GM12892 (cell line): ENCODE data around the gene DHRS11. TPM values are rescaled to one million over a fixed set of nuclear protein-coding genes. Genes with fewer than 3 reads are reported as not detected.

Experiments used
- DNase-seq: peaks from one replicate; pipeline ENCODE4 v3.0.0; 2011; ENCODE audit not compliant: insufficient read length
- FAIRE-seq: peaks from 2 replicates; lab custom pipeline; 2011; peaks lifted over from hg19 to GRCh38; lab: Jason Lieb, UNC
- POLR2A ChIP-seq: IDR thresholded peaks from 2 replicates; pipeline ENCODE4 v1.6.1; 2011; ENCODE audit warnings: low read depth, low read length, control low read depth
- POLR2AphosphoS5 ChIP-seq: IDR thresholded peaks from 2 replicates; pipeline ENCODE4 v1.6.1; 2011; ENCODE audit warnings: low read depth, low read length, control low read depth
- TAF1 ChIP-seq: IDR thresholded peaks from 2 replicates; pipeline ENCODE4 v1.6.1; 2011; ENCODE audit warnings: low read depth, mild to moderate bottlenecking, control low read depth, low read length, borderline replicate concordance
- polyA plus RNA-seq: library from polyadenylated mRNA; unstranded; fragments of >200 nt; gene quantifications from one replicate; pipeline ENCODE4 v1.2.1, GENCODE V29; 2012; ENCODE audit warnings: missing spikeins, inconsistent platforms; ENCODE audit not compliant: missing spikeins

The DHRS11 gene
- 12.4 TPM for polyA plus RNA-seq

GRCh38 chr17:36591434-36592315, at the start of gene DHRS11:
DHRS11 (plus strand) TSS chr17:36591879; CDS start chr17:36592010, 131 bp downstream.
- TF ChIP-seq POLR2A, result peak; percentile 58
- TF ChIP-seq POLR2AphosphoS5, result peak; percentile 62; the same call in 1 of the 2 replicates
- no peak for TF ChIP-seq TAF1
- FAIRE-seq, result no peak
- DNase-seq, result peak; percentile 97

- no peak for TF ChIP-seq POLR2A
- no peak for TF ChIP-seq POLR2AphosphoS5
- no peak for TF ChIP-seq TAF1
- FAIRE-seq, result no peak
- no peak for DNase-seq
Measured at GRCh38 chr17:36542755-36543154, 48.9 kb upstream of the DHRS11 start.

DNA sequence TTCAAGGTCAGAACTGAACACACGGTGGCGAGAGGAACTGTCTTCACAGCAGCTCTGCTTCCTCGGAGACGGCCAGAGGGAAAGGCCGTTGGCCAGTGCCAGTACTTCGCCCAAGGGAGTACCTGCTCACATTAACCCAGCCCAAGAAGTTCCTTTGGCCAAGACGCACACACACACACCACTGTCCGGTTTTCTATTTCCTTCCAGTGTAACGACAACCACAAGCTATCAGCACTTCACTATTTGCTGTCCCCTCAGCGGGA, 47.7 kb upstream of the DHRS11 start:
- no peak for DNase-seq
- FAIRE-seq, result no peak
- TF ChIP-seq TAF1, result 0 out of 2 replicates have a peak, but pooled peaks have one; percentile 6
- TF ChIP-seq POLR2AphosphoS5, result no peak

GRCh38 chr17:36544307-36545076, 47.2 kb upstream of the DHRS11 start, which contains the start of gene GGNBP2:
GGNBP2 (plus strand) TSS chr17:36544919; CDS start chr17:36545725, 806 bp downstream.
- DNase-seq, result peak; percentile 80
- TF ChIP-seq POLR2A (peak; percentile 83), POLR2AphosphoS5 (peak; percentile 68), TAF1 (peak; percentile 1)
- FAIRE-seq, result no peak

DNA sequence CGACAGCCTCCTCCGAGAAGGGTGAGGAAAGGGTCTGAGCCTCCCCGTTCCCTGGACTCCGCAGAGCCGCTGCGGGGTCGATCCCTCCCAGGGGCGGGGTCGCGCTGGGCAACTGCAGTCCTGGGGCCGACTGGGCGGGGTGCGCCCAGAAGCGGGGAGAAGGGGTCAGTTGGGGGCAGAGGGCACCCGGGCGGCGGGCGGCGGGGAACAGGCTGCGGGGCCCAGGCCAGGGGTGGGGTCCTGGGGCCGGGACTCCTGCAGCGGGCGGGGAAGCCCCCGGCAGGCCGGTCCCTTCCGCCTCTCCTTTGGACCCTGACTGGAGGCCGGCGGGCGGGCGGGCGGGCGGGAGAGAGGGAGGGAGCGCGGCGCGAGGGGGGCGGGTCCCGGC, 46.6 kb upstream of the DHRS11 start:
- TF ChIP-seq POLR2AphosphoS5 (no peak), POLR2A (no peak), TAF1 (no peak)
- FAIRE-seq (no peak), DNase-seq (no peak)

DNA sequence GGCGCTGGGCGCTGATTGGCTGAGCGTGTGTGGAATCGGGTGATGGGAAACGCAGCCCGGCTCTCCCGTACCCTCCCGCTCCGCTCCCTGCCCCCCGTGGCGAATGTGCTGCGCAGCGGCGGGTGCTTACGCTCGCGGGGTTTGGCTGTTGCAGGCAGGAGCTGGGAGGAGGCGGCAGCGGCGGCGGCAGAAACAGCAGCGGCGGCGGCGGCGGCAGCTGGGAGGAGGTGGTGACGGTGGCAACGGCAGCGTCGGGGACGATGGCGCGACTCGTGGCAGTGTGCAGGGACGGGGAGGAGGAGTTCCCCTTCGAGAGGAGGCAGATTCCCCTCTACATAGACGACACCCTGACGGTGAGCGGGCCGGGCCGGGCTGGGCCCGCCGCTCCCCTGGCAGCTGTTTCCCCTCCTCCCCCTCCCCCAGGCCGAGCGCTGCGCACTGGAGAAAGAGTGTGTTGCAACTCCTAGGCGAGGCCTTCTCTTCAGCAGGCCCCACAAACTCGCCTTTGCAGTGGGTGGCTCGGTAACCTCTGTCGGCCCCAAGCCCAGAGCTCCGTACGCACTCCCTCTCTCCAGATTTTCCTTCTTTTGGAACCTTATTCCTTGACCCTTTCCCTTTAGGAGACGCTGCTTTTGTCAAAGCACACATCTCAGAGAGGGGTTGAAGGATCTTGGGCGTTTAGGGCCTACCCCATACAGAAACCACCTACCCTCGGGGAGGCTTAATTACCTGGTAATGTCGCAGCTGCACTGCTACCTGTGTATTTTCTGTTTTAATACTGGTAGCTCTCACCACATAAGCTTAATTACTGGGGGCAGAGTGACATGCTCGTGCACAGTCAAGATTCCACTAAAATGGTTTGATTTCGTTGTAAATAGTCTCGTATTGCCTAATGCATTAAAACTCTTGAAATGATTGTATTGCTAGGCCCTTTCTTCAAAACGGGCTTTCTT, 45.9 kb upstream of the DHRS11 start:
- TF ChIP-seq POLR2A (no peak), TAF1 (peak; percentile 84), POLR2AphosphoS5 (no peak)
- FAIRE-seq, result no peak

DNA sequence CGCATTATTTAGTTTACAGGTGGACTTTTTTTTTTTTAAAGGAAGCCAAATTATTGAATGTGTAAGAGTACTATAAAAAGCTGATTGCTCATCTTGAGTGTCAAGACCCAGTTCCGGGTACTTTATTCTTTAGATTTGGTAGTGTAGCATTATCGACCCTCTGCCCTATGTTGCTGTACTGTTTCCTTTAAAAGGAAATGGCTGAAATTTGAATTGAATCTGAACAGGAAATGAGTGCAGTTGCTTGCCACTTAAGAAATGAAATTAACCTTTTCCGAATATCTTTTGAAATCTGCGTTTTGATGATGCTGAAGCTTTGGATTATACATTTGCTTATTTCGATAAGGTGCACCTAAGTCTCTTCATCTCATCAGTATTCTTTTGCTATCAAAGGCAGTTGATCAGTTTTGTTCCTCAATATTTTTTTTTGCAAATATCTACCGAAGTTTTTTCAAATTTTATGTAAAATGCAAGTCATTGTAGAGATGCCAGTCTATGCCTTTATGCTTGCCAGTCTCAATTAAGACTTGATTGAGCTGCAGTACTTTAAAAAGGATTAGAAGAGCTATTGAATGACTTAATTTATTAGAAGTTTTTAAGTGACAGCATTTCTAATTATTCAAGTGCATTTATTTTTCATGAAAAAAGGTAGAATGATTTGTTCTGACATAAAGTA, 45.1 kb upstream of the DHRS11 start:
- TF ChIP-seq TAF1 (no peak), POLR2AphosphoS5 (no peak), POLR2A (no peak)
- no peak for FAIRE-seq
- no peak for DNase-seq

More for the DNA sequence above, 45.9 kb upstream of the DHRS11 start:
- peak; percentile 88 for DNase-seq

DNA sequence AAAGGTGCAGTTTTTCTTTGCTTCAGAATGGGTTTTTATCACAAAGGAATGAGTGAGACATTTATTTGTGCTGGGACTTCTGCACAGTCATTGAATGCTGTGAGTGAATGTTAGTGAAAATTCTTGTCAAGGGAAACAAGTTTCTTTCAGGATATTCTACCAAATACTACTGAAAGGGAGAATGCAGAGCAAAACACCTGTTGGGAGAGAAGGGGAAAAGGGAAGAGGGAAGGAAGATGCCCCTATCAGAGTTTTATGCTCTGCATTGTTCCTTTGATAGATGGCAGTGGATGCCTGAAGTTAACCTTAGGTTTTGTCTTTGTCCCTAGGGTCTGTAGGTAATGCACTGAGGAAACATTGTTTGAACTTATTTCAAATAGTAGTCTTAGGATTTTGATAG, 43.9 kb upstream of the DHRS11 start:
- no peak for TF ChIP-seq POLR2A
- TF ChIP-seq POLR2AphosphoS5, result no peak
- TF ChIP-seq TAF1, result no peak
- DNase-seq (no peak), FAIRE-seq (no peak)

DNA sequence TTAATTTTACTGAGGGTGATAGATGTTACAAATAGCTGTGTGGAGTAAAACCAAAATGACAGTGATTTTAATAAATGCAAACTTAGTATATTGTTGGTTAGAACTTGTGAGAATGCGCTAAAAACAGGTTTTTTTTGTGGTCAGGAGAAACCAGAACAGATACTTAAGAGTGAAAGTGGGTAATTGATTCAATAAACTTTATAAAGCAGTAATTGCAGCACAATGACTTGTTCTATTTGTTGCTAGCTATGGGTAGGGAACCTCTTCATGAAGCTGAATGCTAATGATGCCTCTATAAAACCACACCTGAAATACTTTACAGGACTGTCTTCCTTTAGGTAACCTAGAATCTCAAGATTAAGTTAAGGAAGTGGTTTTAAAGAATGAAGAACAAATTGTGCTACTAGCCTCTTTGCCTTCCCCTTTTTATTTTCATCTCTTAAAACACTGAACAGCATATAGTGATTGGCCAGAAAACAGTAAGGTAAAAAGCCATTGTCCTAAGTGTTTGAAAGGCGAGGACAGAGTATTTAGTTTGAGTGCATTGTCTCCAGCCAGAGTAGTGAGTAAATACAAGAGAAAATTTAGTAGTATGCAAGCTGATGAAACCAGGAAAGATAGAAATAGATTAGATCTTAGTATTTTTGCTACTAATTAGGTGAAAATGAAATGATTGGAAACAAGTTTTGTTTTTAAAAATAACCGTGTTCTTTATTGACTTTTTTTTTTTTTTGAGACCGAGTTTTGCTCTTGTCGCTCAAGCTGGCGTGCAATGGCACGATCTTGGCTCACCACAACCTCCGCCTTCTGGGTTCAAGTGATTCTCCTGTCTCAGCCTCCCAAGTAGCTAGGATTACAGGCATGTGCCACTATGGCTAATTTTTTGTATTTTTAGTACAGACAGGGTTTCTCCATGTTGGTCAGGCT, 40.9 kb upstream of the DHRS11 start:
- TF ChIP-seq POLR2AphosphoS5, result no peak
- no peak for TF ChIP-seq POLR2A
- TF ChIP-seq TAF1, result no peak
- FAIRE-seq (no peak), DNase-seq (no peak)
